Liver (tissue), 3 donors: ENCODE data around the gene KCNQ1.

Source experiments
- CTCF ChIP-seq: fragments of 150-350 bp; IDR thresholded peaks from 2 replicates; pipeline ENCODE4 v1.5.1; 2017; ENCODE audit warnings: improper control_type of control experiment, low read depth, low read length; ENCODE audit not compliant: missing input control
- EGR1 ChIP-seq, 2 donors: IDR thresholded peaks; 2 replicates each; pipeline ENCODE4 v1.6.1; 2016 to 2018; ENCODE audit warnings: antibody characterized with exemption in 2 of 2, low read depth in 2 of 2
- HNF4G ChIP-seq: IDR thresholded peaks from 2 replicates; pipeline ENCODE4 v1.6.1; 2016; ENCODE audit warnings: antibody characterized with exemption
- MAX ChIP-seq: IDR thresholded peaks from 2 replicates; pipeline ENCODE4 v1.6.1; 2016; ENCODE audit warnings: antibody characterized with exemption
- RAD21 ChIP-seq, 2 donors: IDR thresholded peaks; 2 replicates each; pipeline ENCODE4 v1.6.1; 2016; ENCODE audit warnings: antibody characterized with exemption in 2 of 2, mild to moderate bottlenecking in 2 of 2
- REST ChIP-seq: IDR thresholded peaks from 2 replicates; pipeline ENCODE4 v1.6.1; 2016; ENCODE audit warnings: antibody characterized with exemption, mild to moderate bottlenecking
- SP1 ChIP-seq: IDR thresholded peaks from 2 replicates; pipeline ENCODE4 v1.6.1; 2018; ENCODE audit warnings: antibody characterized with exemption, mild to moderate bottlenecking
- YY1 ChIP-seq: IDR thresholded peaks from 2 replicates; pipeline ENCODE4 v1.6.1; 2016; ENCODE audit warnings: antibody characterized with exemption, mild to moderate bottlenecking
- donor health status: healthy.
- donor health status: healthy.

GRCh38 chr11:2765491-2765890, 320.7 kb downstream of the KCNQ1 start:
- TF ChIP-seq MAX (no peak), CTCF (no peak), EGR1 (IDR thresholded peaks at IDR 0.05; ENCODE audit: low read depth in 2 of 2) (no peak), RAD21 (IDR thresholded peaks at IDR 0.05) (no peak), YY1 (no peak), REST (no peak), SP1 (no peak), HNF4G (no peak)
